Kidney (tissue), 14 donors: ENCODE results near the gene ZNF700. TPM values are rescaled to one million over a fixed set of nuclear protein-coding genes. Genes with fewer than 3 reads are reported as not detected.
"Not testable (repeated sequence)": the region's sequence is repeated elsewhere in the genome, so short reads cannot be mapped to it uniquely, and the experiment has no call there.

ENCODE experiments used
- DNase-seq, 5 donors: peaks; one replicate each; pipeline ENCODE4 v3.0.0-alpha.2; 2013 to 2020
- FAIRE-seq: peaks from 2 replicates; lab custom pipeline; 2012; peaks lifted over from hg19 to GRCh38; lab: Jason Lieb, UNC
- H3K27ac ChIP-seq, 2 donors: one replicate each; pipeline ENCODE4 v1.7.0; 2013; ENCODE audit warnings: low read depth in 2 of 2, low read length in 2 of 2, inconsistent platforms in 1 of 2
- H3K27me3 ChIP-seq: one replicate; pipeline ENCODE4 v1.7.1; 2013; ENCODE audit warnings: low read length, inconsistent platforms; ENCODE audit not compliant: control insufficient read depth, insufficient read depth
- H3K36me3 ChIP-seq, 3 donors: one replicate each; pipeline versions ENCODE4 v1.7.0 to v1.7.1; 2013; ENCODE audit warnings: low read length in 3 of 3, control low read depth in 1 of 3, inconsistent platforms in 1 of 3; ENCODE audit not compliant: insufficient read depth in 3 of 3, control insufficient read depth in 2 of 3
- H3K4me1 ChIP-seq, 3 donors: one replicate each; pipeline versions ENCODE4 v1.7.0 to v1.7.1; 2013; ENCODE audit warnings: low read length in 3 of 3, inconsistent platforms in 1 of 3, low read depth in 1 of 3; ENCODE audit not compliant: control insufficient read depth in 2 of 3, insufficient read depth in 2 of 3
- H3K4me3 ChIP-seq, 3 donors: one replicate each; pipeline versions ENCODE4 v1.7.0 to v1.8.1; 2013; ENCODE audit warnings: low read length in 3 of 3, control low read depth in 1 of 3, inconsistent platforms in 1 of 3
- H3K9ac ChIP-seq, 3 donors: one replicate each; pipeline versions ENCODE4 v1.7.0 to v1.7.1; 2013; ENCODE audit warnings: low read length in 3 of 3, control low read depth in 1 of 3, inconsistent platforms in 1 of 3
- H3K9me3 ChIP-seq, 3 donors: one replicate each; pipeline versions ENCODE4 v1.7.0 to v1.7.1; 2013; ENCODE audit warnings: low read length in 3 of 3, control low read depth in 1 of 3, inconsistent platforms in 1 of 3; ENCODE audit not compliant: control insufficient read depth in 2 of 3, insufficient read depth in 1 of 3
- intact Hi-C: fragments of 100-400 bp; cut with DNase I; formaldehyde crosslinking; loops from one replicate; pipeline ENCODE4 v1.11.1; 2022
- polyA plus RNA-seq: library from polyadenylated mRNA; stranded (reverse); fragments of 350-450 nt; fragmentation: Illumina TruSeq; extraction: RNeasy Lipid Tissue Mini Kit (QIAGEN cat#74804); gene quantifications from one replicate; pipeline ENCODE4 v1.2.3, GENCODE V29; 2014; ENCODE audit warnings: low read depth, low replicate concordance; ENCODE audit not compliant: insufficient read depth
- total RNA-seq: library from RNA; stranded (reverse); fragmentation: NEBNext Ultra II Directional; extraction: Animal tissue kit (Norgen Biotek cat#: 25700); gene quantifications from one replicate; pipeline ENCODE4 v1.2.1, GENCODE V29; 2021
- TF ChIP-seq, protein P1 (sequence below): IDR thresholded peaks from 3 replicates; pipeline ENCODE4 v1.5.1; 2012; ENCODE audit warnings: mild to moderate bottlenecking, moderate library complexity, borderline replicate concordance; ENCODE audit not compliant: insufficient read depth; ENCODE audit errors: extremely low read depth
- donor health status: control.
- donor health status: control.
- donor health status: control.
- donor health status: control.
- donor health status: control.
- donor health status: DM: yes; HTN: yes; CAD: no.
- donor health status: Normal renal cell carcinoma (clear cell type).

The ZNF700 gene
- total and polyA plus RNA-seq, 2 donors from 2014 or later = 7.2 to 20.9 TPM

DNA sequence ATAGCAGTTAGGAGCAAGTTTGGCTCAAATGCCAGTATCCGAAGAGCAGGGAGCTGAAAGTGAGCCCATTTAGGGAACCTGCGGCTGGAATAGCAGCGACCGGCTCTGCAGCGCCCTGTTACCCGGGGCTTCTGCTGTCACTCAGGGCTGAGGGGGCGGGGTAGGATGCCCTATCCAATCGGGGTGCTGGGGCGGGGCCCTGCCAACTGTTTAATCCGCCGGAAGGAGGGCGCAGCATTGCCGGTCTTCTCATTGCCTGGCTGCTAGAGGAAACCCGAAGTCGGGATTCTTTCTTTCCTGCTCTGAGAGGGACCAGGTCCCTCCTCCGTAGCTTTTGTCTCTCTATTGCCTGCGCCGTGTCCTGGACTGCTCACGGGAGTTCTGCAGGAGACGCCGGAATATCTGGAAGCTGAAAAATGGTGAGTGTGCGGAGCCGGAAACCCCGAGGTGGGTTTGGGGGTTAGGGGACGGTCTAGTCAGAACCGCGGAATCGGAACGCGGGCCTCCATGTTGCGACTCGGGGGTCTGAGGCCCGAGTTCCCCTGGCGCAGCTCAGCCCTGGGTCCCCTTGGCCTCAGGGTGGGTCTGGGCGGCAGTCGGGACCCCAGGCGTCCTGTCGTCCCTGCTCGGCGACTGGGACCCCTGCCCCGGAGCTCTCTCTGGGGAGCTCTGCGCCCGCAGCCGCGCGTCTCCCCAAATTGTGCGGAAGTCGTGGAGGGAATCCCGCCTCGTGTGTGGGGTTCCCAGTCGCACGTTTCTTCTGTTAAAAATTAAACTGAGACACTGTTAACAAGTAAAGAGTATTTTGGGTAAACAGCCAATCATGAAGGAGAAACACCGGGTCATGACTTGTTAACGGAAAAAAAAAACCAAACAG, 62.7 kb downstream of the ZNF700 start:
- peak; percentile 96 to 98 (median 97) for DNase-seq
- no peaks in the 10 kb centered on the region for H3K27me3 ChIP-seq
- TF ChIP-seq, protein P1, sequence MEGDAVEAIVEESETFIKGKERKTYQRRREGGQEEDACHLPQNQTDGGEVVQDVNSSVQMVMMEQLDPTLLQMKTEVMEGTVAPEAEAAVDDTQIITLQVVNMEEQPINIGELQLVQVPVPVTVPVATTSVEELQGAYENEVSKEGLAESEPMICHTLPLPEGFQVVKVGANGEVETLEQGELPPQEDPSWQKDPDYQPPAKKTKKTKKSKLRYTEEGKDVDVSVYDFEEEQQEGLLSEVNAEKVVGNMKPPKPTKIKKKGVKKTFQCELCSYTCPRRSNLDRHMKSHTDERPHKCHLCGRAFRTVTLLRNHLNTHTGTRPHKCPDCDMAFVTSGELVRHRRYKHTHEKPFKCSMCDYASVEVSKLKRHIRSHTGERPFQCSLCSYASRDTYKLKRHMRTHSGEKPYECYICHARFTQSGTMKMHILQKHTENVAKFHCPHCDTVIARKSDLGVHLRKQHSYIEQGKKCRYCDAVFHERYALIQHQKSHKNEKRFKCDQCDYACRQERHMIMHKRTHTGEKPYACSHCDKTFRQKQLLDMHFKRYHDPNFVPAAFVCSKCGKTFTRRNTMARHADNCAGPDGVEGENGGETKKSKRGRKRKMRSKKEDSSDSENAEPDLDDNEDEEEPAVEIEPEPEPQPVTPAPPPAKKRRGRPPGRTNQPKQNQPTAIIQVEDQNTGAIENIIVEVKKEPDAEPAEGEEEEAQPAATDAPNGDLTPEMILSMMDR = no peak
- peak overlapping the region; percentile 61 to 87 for H3K27ac ChIP-seq
- H3K4me3 ChIP-seq = peak overlapping the region; percentile 82 to 87 (median 85)
- intact Hi-C loops = no loop called here
- no peaks in the 10 kb centered on the region for H3K36me3 ChIP-seq
- H3K9me3 ChIP-seq = peaks cover 0 to 3% (median 1%) of the 10 kb centered on the region in 3 donors
- H3K9ac ChIP-seq = peak overlapping the region; percentile 44 to 84 (median 71)
- H3K4me1 ChIP-seq = no peaks in the 10 kb centered on the region
- no peak for FAIRE-seq

GRCh38 chr19:11989112-11989456, 64.2 kb downstream of the ZNF700 start:
- H3K9ac ChIP-seq = no peak overlapping the region
- no peaks in the 10 kb centered on the region for H3K4me1 ChIP-seq
- FAIRE-seq (no peak), DNase-seq (no peak)
- no peaks in the 10 kb centered on the region for H3K9me3 ChIP-seq
- H3K36me3 ChIP-seq = no peaks in the 10 kb centered on the region
- H3K27ac ChIP-seq = no peak overlapping the region
- TF ChIP-seq, protein P1 = no peak
- H3K4me3 ChIP-seq = peak overlapping the region in 1 of 3 donors; percentile 87
- intact Hi-C loops = no loop called here
- no peaks in the 10 kb centered on the region for H3K27me3 ChIP-seq

DNA sequence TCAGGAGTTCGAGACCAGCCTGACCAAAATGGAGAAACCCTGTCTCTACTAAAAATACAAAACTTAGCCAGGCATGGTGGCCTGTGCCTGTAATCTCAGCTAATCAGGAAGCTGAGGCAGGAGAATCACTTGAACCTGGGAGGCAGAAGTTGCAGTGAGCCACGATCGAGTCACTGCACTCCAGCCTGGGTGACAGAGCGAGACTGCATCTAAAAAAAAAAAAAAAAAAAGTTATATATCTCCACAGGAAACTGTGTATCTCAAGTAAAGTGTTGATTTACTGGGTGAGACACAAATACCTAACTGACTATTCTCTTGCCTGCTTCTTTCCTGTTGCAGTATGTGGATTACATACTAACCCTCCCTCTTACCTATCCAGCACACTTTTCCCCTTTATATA, 67.0 kb downstream of the ZNF700 start:
- H3K27me3 ChIP-seq, DNase-seq, H3K27ac ChIP-seq, FAIRE-seq, H3K9ac ChIP-seq, H3K36me3 ChIP-seq, H3K4me3 ChIP-seq, H3K9me3 ChIP-seq, H3K4me1 ChIP-seq, intact Hi-C loops: not testable (repeated sequence)

DNA sequence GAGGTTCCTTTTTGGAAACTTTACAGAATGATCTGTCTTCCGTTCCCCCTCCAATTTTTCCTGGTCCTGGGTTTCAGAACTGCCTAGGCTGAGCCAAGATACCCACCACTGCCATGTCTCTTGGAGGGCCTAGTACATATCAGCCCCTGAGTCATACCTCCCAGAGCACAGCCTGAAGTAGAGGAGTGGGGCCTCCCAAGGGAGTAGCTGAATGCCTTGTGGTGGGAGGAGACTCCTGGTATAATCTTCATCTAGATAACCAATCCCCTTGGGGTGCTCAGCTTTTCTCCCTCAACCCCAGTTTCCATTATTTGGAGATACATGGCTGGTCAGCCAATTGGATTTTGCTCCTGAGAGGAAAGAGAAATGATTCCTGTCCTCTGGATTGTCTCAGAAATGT, 70.3 kb downstream of the ZNF700 start:
- H3K27me3 ChIP-seq = no peaks in the 10 kb centered on the region
- no peak overlapping the region for H3K27ac ChIP-seq
- no peak overlapping the region for H3K9ac ChIP-seq
- H3K4me3 ChIP-seq = no peak overlapping the region
- no peaks in the 10 kb centered on the region for H3K9me3 ChIP-seq
- intact Hi-C loops = no loop called here
- FAIRE-seq = no peak
- TF ChIP-seq, protein P1 = no peak
- no peaks in the 10 kb centered on the region for H3K36me3 ChIP-seq
- H3K4me1 ChIP-seq = no peaks in the 10 kb centered on the region
- peak in 1 of 5 donors; percentile 6 for DNase-seq
